ENCODE measurements around the gene HAL.

DNA sequence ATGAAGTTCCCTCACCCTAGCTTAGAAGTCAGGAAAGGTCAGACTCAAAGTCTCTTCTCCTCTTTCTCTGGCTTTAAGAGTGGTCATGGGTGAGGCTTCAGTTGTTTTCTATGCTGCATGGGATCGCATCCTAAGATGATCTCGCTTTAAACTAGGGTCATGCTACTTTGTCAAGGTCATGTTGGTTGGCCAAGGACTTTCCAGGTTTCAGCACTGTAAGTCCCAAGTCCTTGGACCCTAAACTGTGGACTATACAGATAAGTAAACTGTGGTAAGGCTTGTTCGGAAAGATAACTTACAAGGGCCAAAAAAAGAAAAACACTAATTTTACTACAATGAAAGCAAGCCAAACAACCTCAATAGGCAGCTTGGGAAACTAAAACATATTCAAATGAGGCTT lies 17.4 kb downstream of the HAL start:
- TF ChIP-seq ZNF274 (IDR thresholded peaks at IDR 0.05; ENCODE audit: low read depth, low read length) (no peak), SUZ12 (IDR thresholded peaks at IDR 0.05; ENCODE audit: extremely low read depth, insufficient read depth, insufficient read length) (no peak), YY1 (IDR thresholded peaks at IDR 0.05; ENCODE audit: insufficient read depth, insufficient read length) (no peak)
